Tibial artery (tissue), 4 donors: Measurements from ENCODE around the gene MYH14.

Experiments
- DNase-seq, 2 donors: peaks; one replicate each; pipeline ENCODE4 v3.0.0-alpha.2; 2019
- H3K27ac ChIP-seq, 2 donors: fragments of 200-600 bp; sonication (generic) in 1 of 2; 1 replicate in 1 of 2; 2 replicates in 1 of 2; pipeline ENCODE4 v1.5.1; 2018 to 2019; ENCODE audit warnings: mild to moderate bottlenecking in 1 of 2
- H3K27me3 ChIP-seq, 2 donors: fragments of 200-600 bp; sonication (generic) in 1 of 2; one replicate each; pipeline versions ENCODE4 v1.5.1 to v1.6.0; 2016 to 2019
- H3K36me3 ChIP-seq, 3 donors: fragments of 200-600 bp; sonication (generic) in 2 of 3; one replicate each; pipeline ENCODE4 v1.5.1; 2016 to 2019; ENCODE audit warnings: mild to moderate bottlenecking in 2 of 3
- H3K4me1 ChIP-seq, 4 donors: fragments of 200-600 bp; sonication (generic) in 2 of 4; 1 replicate in 3 of 4; 2 replicates in 1 of 4; pipeline ENCODE4 v1.5.1; 2016 to 2019
- H3K4me3 ChIP-seq, 2 donors: fragments of 200-600 bp; sonication (generic) in 1 of 2; 1 replicate in 1 of 2; 2 replicates in 1 of 2; pipeline ENCODE4 v1.5.1; 2018 to 2019; ENCODE audit warnings: mild to moderate bottlenecking in 2 of 2
- H3K9me3 ChIP-seq, 3 donors: fragments of 200-600 bp; sonication (generic) in 1 of 3; one replicate each; pipeline ENCODE4 v1.5.1; 2016 to 2019
- CTCF ChIP-seq, 2 experiments: fragments of 200-600 bp in 1 of 2; fragments of 450-650 bp in 1 of 2; IDR thresholded peaks; one replicate each; pipeline ENCODE4 v1.5.1; 2017 to 2019; ENCODE audit warnings: antibody characterized with exemption in 2 of 2, mild to moderate bottlenecking in 1 of 2, moderate library complexity in 1 of 2
- intact Hi-C: fragments of 100-400 bp; cut with DNase I; formaldehyde crosslinking; loops from one replicate; pipeline ENCODE4 v1.15.0; 2023; ENCODE audit warnings: low total_unique reads

Gene MYH14

GRCh38 chr19:50162988-50163387, 40.4 kb upstream of the MYH14 start, which contains the start of gene IZUMO2:
TSS of gene IZUMO2 (minus strand) at chr19:50163281. CDS start at chr19:50163194, 87 bp downstream.
- no peak within 1 kb of the TSS for H3K4me3 ChIP-seq
- no peaks in the 10 kb centered on the region for H3K36me3 ChIP-seq
- DNase-seq: no peak
- H3K27ac ChIP-seq: no peak within 1 kb of the TSS
- H3K9me3 ChIP-seq: peaks cover 0 to 13% (median 8%) of the 10 kb centered on the region in 3 donors
- H3K4me1 ChIP-seq: no peaks in the 10 kb centered on the region
- intact Hi-C loops: no loop called here
- TF ChIP-seq CTCF (IDR thresholded peaks at IDR 0.05): no peak
- peaks cover 0 to 29% of the 10 kb centered on the region in 2 donors for H3K27me3 ChIP-seq

DNA sequence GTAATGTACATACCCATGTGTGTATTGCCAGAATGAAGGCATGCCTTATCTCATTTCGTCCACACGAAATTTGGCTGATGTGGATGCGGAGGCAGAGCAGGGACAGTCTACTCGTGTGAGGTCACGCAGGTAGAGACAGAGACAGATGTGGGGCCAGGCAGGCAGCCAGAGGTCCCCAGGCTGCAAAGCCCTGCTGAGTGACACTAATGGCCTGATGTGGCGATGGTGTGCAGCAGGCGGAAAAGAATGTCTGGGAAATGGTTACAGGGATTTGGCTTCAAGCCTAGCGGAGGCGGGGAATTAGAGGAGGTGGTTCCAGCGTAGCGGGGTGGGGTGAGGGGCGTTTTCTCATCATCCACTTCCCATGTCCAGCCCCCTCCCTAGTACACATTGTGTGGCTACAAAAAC, 36.1 kb upstream of the MYH14 start:
- no peak for DNase-seq
- intact Hi-C loops: no loop called here
- H3K27ac ChIP-seq: no peak overlapping the region

GRCh38 chr19:50171752-50172151, 31.7 kb upstream of the MYH14 start:
- TF ChIP-seq CTCF (IDR thresholded peaks at IDR 0.05): no peak

More for the DNA sequence above, 36.1 kb upstream of the MYH14 start:
- no peak overlapping the region for H3K4me3 ChIP-seq
- H3K9me3 ChIP-seq: no peaks in the 10 kb centered on the region
- no peak for TF ChIP-seq CTCF (IDR thresholded peaks at IDR 0.05)
- peaks cover 0 to 37% of the 10 kb centered on the region in 2 donors for H3K27me3 ChIP-seq
- no peaks in the 10 kb centered on the region for H3K4me1 ChIP-seq
- H3K36me3 ChIP-seq: no peaks in the 10 kb centered on the region

DNA sequence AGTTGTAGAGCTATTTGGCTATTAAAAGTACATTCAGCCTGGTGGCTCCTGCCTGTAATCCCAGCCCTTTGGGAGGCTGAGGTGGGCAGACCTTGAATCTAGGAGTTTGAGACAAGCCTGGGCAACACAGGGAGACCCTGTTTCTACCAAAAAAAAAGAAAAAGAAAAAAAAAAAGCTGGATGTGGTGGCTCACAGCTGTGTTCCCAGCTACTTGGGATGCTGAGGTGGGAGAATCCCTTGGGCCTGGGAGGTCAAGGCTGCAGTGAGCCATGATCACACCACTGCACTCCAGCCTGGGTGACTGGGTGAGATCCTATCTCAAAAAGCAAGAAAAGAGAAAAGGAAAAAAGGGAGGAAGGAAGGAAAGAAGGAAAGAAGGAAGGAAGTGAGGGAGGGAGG, 30.7 kb upstream of the MYH14 start:
- no peaks in the 10 kb centered on the region for H3K9me3 ChIP-seq
- H3K27me3 ChIP-seq: peaks cover 0 to 12% of the 10 kb centered on the region in 2 donors
- no peak overlapping the region for H3K27ac ChIP-seq
- no peak for DNase-seq
- TF ChIP-seq CTCF (IDR thresholded peaks at IDR 0.05): no peak
- intact Hi-C loops: no loop called here
- no peaks in the 10 kb centered on the region for H3K36me3 ChIP-seq
- no peaks in the 10 kb centered on the region for H3K4me1 ChIP-seq
- no peak overlapping the region for H3K4me3 ChIP-seq

More at GRCh38 chr19:50171752-50172151, 31.7 kb upstream of the MYH14 start:
- Histone ChIP-seq H3K27ac (no peak overlapping the region), H3K36me3 (no peaks in the 10 kb centered on the region), H3K27me3 (peaks cover 0 to 22% of the 10 kb centered on the region in 2 donors), H3K9me3 (no peaks in the 10 kb centered on the region), H3K4me1 (no peaks in the 10 kb centered on the region), H3K4me3 (no peak overlapping the region)
- DNase-seq: no peak
- intact Hi-C loops: no loop called here

DNA sequence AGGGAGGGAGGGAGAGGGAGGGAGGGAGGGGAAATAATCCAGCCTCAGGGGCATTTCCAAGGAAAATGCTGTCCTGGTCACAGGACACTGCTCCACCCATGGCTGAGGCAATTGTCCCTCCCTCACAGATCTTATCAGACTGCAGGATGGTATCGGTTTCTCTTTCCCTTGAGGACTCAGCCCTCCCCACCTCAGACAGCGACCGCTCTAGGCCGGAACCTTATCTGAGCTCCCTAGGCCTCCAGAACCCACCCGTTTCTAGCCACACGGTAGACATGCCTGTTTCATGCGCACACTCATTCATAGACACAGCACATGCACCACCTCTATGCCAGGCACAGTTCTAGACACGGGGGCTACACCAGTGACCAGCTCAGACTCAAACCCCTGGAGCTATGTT, 30.3 kb upstream of the MYH14 start:
- no peaks in the 10 kb centered on the region for H3K36me3 ChIP-seq
- no peak for TF ChIP-seq CTCF (IDR thresholded peaks at IDR 0.05)
- no peak overlapping the region for H3K4me3 ChIP-seq
- no peak overlapping the region for H3K27ac ChIP-seq
- H3K27me3 ChIP-seq: peaks cover 0 to 10% of the 10 kb centered on the region in 2 donors
- H3K4me1 ChIP-seq: no peaks in the 10 kb centered on the region
- no peaks in the 10 kb centered on the region for H3K9me3 ChIP-seq
- DNase-seq: no peak
- intact Hi-C loops: no loop called here
